Activated CD8-positive, alpha-beta memory T cell treated with anti-CD3 and anti-CD28 coated beads, Interleukin-2, amount 50 U/mL, for 24 hours (primary cell): Measurements from ENCODE around the gene PLB1.
"Not testable (repeated sequence)": the region's sequence is repeated elsewhere in the genome, so short reads cannot be mapped to it uniquely, and the experiment has no call there.

Experiments used
- DNase-seq: peaks from one replicate; pipeline ENCODE4 v3.0.0-alpha.2; 2020; ENCODE audit errors: extremely low read depth

The PLB1 gene

DNA sequence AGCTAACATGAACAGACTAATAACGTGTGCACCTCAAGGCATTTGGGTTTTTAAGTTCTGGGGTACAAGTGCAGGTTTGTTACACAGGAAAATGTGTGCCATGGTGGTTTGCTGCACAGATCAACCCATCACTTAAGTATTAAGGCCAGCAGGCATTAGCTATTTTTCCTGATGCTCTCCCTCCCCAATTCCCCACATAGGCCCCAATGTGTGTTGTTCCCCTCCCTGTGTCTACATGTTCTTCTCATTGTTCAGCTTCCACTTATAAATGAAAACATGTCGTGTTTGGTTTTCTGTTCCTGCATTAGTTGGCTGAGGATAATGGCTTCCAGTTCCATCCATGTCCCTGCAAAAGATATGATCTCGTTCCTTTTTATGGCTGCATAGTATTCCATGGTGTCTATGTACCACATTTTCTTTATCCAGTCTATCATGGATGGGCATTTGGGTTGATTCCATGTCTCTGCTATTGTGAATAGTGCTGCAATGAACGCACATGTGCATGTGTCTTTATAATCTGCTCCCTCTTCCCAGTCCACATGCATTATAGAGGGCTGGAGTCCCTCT, 170.0 kb downstream of the PLB1 start:
- DNase-seq, result not testable (repeated sequence)

DNA sequence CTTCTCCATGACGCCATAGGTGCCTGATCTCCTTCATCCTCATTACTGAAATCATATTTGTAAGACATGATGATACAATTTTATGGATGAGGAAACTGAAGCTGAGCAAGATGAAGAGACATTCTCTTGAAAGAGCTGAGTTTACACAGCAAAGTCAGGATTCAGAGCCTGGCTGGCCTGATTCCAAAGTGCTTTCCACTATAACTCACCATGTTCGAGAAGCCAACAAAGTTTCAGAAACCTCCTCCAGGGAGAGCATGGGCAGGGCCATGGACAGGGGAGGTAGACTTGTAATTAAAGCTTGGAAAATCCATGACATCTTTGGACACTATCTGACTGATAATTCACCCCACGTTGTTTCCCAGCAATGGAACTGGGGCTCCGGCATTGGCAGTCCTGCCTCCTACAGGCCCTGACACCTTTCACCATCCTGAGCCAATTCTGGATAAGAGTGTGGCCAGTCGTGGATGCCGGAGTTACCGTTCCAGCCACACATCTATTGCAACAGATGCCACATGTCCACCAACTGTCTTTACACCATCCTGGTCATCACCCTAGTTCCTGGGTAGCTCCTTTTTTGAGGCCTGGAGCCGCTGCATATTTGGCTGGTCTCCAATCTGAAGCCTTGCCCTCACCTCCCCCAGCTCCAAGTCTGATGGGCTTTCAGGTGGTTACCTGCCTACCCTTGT, 170.8 kb downstream of the PLB1 start:
- DNase-seq, result no peak

DNA sequence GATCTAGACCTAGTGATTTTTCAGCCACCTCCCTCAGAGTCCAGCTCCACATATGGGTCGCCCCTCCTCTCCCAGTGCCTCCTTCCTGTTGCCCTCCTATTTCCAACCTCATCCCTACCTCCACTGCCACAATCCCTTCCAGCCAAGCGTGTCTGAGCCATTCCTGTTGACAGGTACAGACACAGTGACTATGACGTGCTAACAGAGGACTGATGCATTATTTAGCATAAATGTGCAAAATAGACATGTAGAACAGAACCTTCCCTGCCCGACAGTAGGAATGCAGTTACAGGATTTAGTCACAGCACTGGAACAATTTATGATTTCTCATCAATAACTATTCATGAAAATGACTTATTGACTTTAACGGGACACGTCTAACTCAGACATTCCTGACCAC, 171.4 kb downstream of the PLB1 start:
- no peak for DNase-seq

DNA sequence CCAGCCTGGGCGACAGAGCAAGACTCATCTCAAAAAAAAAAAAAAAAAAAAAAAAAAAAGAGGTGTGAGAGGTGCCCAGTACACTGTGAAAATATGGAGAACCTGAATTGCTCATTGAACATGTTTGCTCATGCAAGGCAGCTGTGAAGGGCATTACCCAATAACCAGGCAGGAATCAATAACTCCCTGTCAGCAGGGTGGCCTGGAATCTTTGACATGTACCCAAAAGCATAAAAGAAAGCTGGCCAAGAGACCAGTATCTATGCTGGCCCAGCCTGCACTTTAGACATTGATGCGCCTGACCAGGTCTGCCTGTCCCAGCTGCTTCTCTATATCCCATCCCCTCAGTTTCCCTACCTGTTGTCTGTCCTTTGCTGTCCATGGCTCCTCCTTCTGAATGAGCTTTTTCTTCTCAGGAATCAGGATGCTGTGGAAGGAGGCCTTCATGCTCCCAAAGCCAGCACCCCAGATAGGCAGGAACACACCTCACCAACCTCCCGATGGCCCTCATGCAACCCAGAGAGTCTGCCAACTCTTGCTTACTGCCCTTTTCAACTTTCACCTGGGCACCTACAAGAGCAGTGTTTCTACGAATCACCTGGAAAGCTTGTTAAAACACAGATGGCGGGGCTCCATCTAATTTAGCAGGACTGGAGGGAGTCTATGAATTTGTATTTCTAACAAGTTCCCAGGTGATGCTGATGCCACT, 172.4 kb downstream of the PLB1 start:
- DNase-seq, result no peak

GRCh38 chr2:28668880-28669279, 173.0 kb downstream of the PLB1 start:
- no peak for DNase-seq

DNA sequence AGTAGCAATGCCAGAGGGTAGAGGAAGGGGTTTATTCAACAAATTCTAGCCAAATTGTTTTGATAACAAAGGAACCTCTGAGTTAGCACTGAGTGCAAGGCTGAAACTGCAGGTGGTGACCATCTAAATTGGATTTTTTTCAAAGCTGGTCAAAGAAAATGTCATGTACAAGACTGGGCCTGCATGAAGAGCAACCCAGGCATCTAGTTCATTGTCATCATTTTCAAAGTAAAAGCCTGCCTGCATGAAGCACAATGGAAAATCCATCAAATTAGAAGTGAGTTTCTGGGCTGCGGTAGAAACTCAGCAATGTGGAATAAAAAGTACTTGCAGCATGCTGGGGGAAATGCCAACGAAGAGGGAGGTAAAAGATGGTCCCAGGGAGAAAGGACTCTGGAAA, 175.0 kb downstream of the PLB1 start:
- DNase-seq, result no peak

DNA sequence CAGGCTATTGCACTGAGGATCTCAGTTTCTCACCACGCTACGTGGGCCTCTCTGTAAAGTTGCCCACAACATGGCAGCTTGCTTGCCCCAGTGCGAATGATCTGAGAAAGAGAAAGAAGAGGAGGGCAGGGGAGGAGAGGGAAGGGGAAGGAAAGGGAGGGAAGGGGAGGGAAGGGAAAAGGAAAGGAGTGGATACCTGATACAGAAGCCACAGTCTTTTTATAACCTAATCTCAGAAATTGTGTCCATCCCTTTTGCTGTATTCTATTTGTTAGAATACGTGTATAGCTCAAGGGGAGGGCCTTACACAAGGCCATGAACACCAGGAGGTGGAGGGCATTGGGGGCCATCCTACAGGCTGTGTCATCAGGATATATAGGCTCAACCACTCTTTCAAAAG, 177.5 kb downstream of the PLB1 start:
- DNase-seq, result no peak

GRCh38 chr2:28674062-28674712, 178.3 kb downstream of the PLB1 start:
- no peak for DNase-seq

DNA sequence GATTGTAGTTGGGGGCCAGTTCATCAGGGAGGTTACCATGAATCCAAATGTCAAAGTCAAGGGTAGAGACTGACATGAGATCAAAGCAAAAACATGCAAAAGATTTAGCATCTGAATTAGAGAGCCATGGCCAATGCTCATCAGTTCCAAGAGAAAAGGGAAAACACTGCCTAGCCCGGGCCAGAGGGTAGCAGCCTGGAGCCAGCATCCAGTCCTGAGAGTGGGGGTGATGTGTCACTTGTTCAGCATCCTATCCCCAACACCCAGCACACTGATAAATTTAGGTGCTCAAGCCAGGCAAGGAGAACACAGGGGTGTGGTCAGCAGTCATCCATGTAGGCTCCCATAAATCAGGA, 178.8 kb downstream of the PLB1 start:
- DNase-seq, result no peak

DNA sequence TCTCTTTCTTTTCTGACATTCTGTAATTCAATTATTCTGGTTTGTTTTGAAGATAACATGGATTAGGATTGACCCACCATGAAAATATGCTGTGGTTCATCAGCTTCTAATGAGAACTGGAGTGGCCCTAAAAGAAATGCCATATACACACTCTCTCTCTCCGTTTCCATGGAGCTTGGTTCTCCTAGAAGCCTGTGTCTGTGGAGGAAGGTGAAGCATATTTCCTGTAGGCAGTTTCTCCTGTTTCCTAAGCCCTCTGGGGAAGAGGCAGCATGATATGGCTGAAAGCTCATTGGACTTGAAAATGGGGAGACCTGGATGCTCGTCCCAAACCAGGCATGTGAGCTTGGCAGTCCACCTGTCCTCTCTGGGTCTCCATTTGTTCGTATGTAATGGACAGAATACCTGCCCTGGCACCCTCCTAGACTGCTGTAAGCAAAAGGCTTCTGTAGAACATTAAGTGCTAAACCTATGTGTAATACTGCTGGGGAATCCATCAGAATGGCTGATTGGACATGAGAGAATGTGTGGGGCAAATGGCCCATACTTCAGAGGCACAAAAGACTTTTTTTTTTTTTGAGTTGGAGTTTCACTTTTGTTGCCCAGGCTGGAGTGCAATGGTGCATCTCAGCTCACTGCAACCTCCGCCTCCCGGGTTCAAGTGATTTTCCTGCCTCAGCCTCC, 180.4 kb downstream of the PLB1 start:
- no peak for DNase-seq

GRCh38 chr2:28678175-28678855, 182.5 kb downstream of the PLB1 start:
- DNase-seq, result no peak

GRCh38 chr2:28678944-28679343, 183.1 kb downstream of the PLB1 start:
- no peak for DNase-seq

DNA sequence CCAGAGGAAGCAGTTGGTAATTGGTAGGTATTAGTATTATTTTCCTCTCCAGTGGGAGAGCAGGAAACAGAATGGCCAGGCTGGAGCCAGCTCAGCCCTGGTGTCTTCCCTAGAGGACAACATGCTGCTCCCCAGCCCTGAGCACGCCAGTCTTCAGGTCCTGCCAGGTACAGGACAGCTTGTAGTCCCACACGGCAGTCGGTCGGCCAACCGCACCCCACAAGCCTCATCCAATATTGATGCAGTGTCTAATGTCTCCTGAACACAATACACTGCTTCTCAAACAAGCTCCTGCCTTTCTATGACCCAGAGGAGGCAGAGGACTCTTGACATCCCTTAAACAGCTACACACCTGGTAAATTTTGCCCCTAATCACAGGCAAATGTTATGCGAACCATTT, 184.8 kb downstream of the PLB1 start:
- DNase-seq, result no peak

GRCh38 chr2:28681158-28681571, 185.3 kb downstream of the PLB1 start:
- peak; percentile 33 for DNase-seq

DNA sequence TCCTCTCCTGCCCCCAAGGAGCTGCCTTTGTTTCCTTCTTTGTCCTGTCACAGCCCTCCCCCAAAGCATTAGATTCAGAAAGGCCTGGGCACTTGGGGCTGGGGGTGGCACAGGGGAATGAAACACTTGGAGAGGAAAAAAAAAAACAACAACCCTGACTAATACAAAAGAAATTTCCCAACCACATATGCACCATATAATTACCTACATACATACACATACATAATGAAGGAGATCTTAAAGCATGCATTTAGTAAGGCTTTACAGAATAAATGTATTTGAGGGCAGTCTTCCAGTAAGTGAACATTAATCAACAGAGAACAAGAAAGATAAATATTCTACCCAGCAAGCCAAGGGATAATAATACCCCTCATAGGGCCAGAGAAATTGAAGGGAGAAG, 185.7 kb downstream of the PLB1 start:
- no peak for DNase-seq

DNA sequence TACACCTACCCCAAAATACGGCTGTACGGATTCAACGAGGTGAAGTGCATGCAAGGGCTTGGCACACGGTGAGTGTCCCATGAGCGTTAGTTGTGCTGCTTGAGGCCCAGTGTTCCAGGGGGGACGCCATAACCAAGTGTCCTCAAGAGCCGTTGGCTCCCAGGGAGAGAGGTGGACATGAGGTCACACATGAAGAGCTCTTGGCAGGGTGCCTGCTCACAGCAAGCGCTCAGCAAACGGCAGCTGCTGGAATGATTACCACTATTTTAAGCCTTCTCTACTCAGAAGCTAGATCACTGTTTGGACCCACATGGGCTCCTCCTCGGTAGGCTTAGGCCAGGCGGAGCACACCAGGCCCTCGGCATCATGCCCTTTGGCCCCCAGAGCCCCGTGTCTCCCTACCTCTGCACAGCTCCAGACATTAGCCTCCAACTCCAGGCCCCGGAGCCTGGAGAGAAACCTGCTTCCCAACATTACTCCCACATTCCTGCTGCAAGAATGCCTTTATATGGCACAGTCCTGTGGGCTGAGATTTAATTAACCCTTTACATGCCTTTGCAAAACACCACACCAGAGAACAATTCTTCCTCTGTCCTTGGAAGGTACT, 187.3 kb downstream of the PLB1 start:
- DNase-seq, result no peak

- no peak for DNase-seq
Observed at GRCh38 chr2:28684142-28684858, 188.4 kb downstream of the PLB1 start.

DNA sequence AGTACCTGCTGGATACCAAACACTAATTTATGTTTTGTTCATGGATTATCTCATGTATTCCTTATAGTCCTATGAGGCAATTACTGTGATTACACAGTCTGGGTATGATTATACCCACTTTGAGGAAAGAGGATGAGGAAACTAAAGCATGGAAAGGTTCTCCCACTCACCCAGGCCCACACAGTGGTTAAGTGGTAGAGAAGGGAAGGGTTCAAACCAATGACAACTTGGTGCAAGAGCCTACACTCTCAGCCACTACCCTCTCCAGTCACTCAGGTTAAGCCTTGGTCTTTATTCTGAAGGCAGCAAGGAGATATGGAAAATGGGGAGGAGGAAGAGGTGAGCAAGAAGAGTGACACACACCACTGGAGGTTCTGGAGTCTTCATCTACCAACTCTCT, 191.3 kb downstream of the PLB1 start:
- no peak for DNase-seq

GRCh38 chr2:28687640-28688385, 192.0 kb downstream of the PLB1 start:
- DNase-seq, result no peak

GRCh38 chr2:28688818-28689217, 193.0 kb downstream of the PLB1 start:
- no peak for DNase-seq
